Measurements from ENCODE around the gene CHST8. TPM values are rescaled to one million over a fixed set of nuclear protein-coding genes. Genes with fewer than 3 reads are reported as not detected.

Gene CHST8
- total RNA-seq, 1 donor from 2014 or later = not detected

- H3K27ac ChIP-seq (ENCODE audit: low read depth, low read length) = no peak overlapping the region
- H3K9me3 ChIP-seq (ENCODE audit: control insufficient read depth in 3 of 3, low read length in 3 of 3) = no peaks in the 10 kb centered on the region
- peaks cover 36 to 67% (median 46%) of the 10 kb centered on the region in 3 donors for H3K27me3 ChIP-seq (ENCODE audit: control insufficient read depth in 3 of 3, insufficient read depth in 3 of 3, low read length in 3 of 3)
- no peak overlapping the region for H3K4me3 ChIP-seq (ENCODE audit: low read length in 3 of 3)
- peaks cover 5 to 11% (median 7%) of the 10 kb centered on the region in 3 donors for H3K4me1 ChIP-seq (ENCODE audit: control insufficient read depth in 3 of 3, insufficient read depth in 3 of 3, low read length in 3 of 3)
- no peaks in the 10 kb centered on the region for H3K36me3 ChIP-seq (ENCODE audit: control insufficient read depth in 3 of 3, insufficient read depth in 3 of 3, low read length in 3 of 3)
- no peak overlapping the region for H3K9ac ChIP-seq (ENCODE audit: low read depth in 1 of 3, low read length in 3 of 3)
These were observed 5.8 kb downstream of the CHST8 start for GRCh38 chr19:33627526-33627925.

- Histone ChIP-seq H3K9me3 (ENCODE audit: control insufficient read depth in 3 of 3, low read length in 3 of 3) (no peaks in the 10 kb centered on the region), H3K36me3 (ENCODE audit: control insufficient read depth in 3 of 3, insufficient read depth in 3 of 3, low read length in 3 of 3) (no peaks in the 10 kb centered on the region), H3K27me3 (ENCODE audit: control insufficient read depth in 3 of 3, insufficient read depth in 3 of 3, low read length in 3 of 3) (peaks cover 29 to 60% (median 40%) of the 10 kb centered on the region in 3 donors), H3K27ac (ENCODE audit: low read depth, low read length) (no peak overlapping the region), H3K4me1 (ENCODE audit: control insufficient read depth in 3 of 3, insufficient read depth in 3 of 3, low read length in 3 of 3) (peaks cover 0 to 4% (median 0%) of the 10 kb centered on the region in 3 donors), H3K4me3 (ENCODE audit: low read length in 3 of 3) (no peak overlapping the region), H3K9ac (ENCODE audit: low read depth in 1 of 3, low read length in 3 of 3) (no peak overlapping the region)
These were observed 6.4 kb downstream of the CHST8 start for GRCh38 chr19:33627962-33628839.

- no peak overlapping the region for H3K4me3 ChIP-seq (ENCODE audit: low read length in 3 of 3)
- H3K9ac ChIP-seq (ENCODE audit: low read depth in 1 of 3, low read length in 3 of 3) = no peak overlapping the region
- H3K36me3 ChIP-seq (ENCODE audit: control insufficient read depth in 3 of 3, insufficient read depth in 3 of 3, low read length in 3 of 3) = no peaks in the 10 kb centered on the region
- H3K9me3 ChIP-seq (ENCODE audit: control insufficient read depth in 3 of 3, low read length in 3 of 3) = no peaks in the 10 kb centered on the region
- no peak overlapping the region for H3K27ac ChIP-seq (ENCODE audit: low read depth, low read length)
- H3K4me1 ChIP-seq (ENCODE audit: control insufficient read depth in 3 of 3, insufficient read depth in 3 of 3, low read length in 3 of 3) = no peaks in the 10 kb centered on the region
- H3K27me3 ChIP-seq (ENCODE audit: control insufficient read depth in 3 of 3, insufficient read depth in 3 of 3, low read length in 3 of 3) = peaks cover 19 to 51% (median 32%) of the 10 kb centered on the region in 3 donors
These were observed 7.4 kb downstream of the CHST8 start for GRCh38 chr19:33628921-33629825.

- H3K9ac ChIP-seq (ENCODE audit: low read depth in 1 of 3, low read length in 3 of 3) = no peak overlapping the region
- H3K4me1 ChIP-seq (ENCODE audit: control insufficient read depth in 3 of 3, insufficient read depth in 3 of 3, low read length in 3 of 3) = no peaks in the 10 kb centered on the region
- no peaks in the 10 kb centered on the region for H3K36me3 ChIP-seq (ENCODE audit: control insufficient read depth in 3 of 3, insufficient read depth in 3 of 3, low read length in 3 of 3)
- H3K27ac ChIP-seq (ENCODE audit: low read depth, low read length) = no peak overlapping the region
- no peaks in the 10 kb centered on the region for H3K9me3 ChIP-seq (ENCODE audit: control insufficient read depth in 3 of 3, low read length in 3 of 3)
- no peak overlapping the region for H3K4me3 ChIP-seq (ENCODE audit: low read length in 3 of 3)
- peaks cover 12 to 46% (median 28%) of the 10 kb centered on the region in 3 donors for H3K27me3 ChIP-seq (ENCODE audit: control insufficient read depth in 3 of 3, insufficient read depth in 3 of 3, low read length in 3 of 3)
These were observed 8.1 kb downstream of the CHST8 start for GRCh38 chr19:33629826-33630375.

- H3K4me3 ChIP-seq (ENCODE audit: low read length in 3 of 3) = no peak overlapping the region
- H3K36me3 ChIP-seq (ENCODE audit: control insufficient read depth in 3 of 3, insufficient read depth in 3 of 3, low read length in 3 of 3) = no peaks in the 10 kb centered on the region
- no peak overlapping the region for H3K27ac ChIP-seq (ENCODE audit: low read depth, low read length)
- no peaks in the 10 kb centered on the region for H3K4me1 ChIP-seq (ENCODE audit: control insufficient read depth in 3 of 3, insufficient read depth in 3 of 3, low read length in 3 of 3)
- H3K9ac ChIP-seq (ENCODE audit: low read depth in 1 of 3, low read length in 3 of 3) = no peak overlapping the region
- no peaks in the 10 kb centered on the region for H3K9me3 ChIP-seq (ENCODE audit: control insufficient read depth in 3 of 3, low read length in 3 of 3)
- peaks cover 9 to 48% (median 28%) of the 10 kb centered on the region in 3 donors for H3K27me3 ChIP-seq (ENCODE audit: control insufficient read depth in 3 of 3, insufficient read depth in 3 of 3, low read length in 3 of 3)
These were observed 9.3 kb downstream of the CHST8 start for GRCh38 chr19:33630880-33631608.

GRCh38 chr19:33631609-33631973 is 9.8 kb downstream of the CHST8 start:
- H3K9me3 ChIP-seq (ENCODE audit: control insufficient read depth in 3 of 3, low read length in 3 of 3) = peaks cover 0 to 3% (median 0%) of the 10 kb centered on the region in 3 donors
- H3K9ac ChIP-seq (ENCODE audit: low read depth in 1 of 3, low read length in 3 of 3) = no peak overlapping the region
- no peaks in the 10 kb centered on the region for H3K4me1 ChIP-seq (ENCODE audit: control insufficient read depth in 3 of 3, insufficient read depth in 3 of 3, low read length in 3 of 3)
- H3K4me3 ChIP-seq (ENCODE audit: low read length in 3 of 3) = no peak overlapping the region
- peaks cover 4 to 43% (median 30%) of the 10 kb centered on the region in 3 donors for H3K27me3 ChIP-seq (ENCODE audit: control insufficient read depth in 3 of 3, insufficient read depth in 3 of 3, low read length in 3 of 3)
- no peaks in the 10 kb centered on the region for H3K36me3 ChIP-seq (ENCODE audit: control insufficient read depth in 3 of 3, insufficient read depth in 3 of 3, low read length in 3 of 3)
- H3K27ac ChIP-seq (ENCODE audit: low read depth, low read length) = no peak overlapping the region

GRCh38 chr19:33634361-33635091 is 12.8 kb downstream of the CHST8 start:
- Histone ChIP-seq H3K4me3 (ENCODE audit: low read length in 3 of 3) (no peak overlapping the region), H3K9me3 (ENCODE audit: control insufficient read depth in 3 of 3, low read length in 3 of 3) (peaks cover 0 to 3% (median 0%) of the 10 kb centered on the region in 3 donors), H3K9ac (ENCODE audit: low read depth in 1 of 3, low read length in 3 of 3) (no peak overlapping the region), H3K27ac (ENCODE audit: low read depth, low read length) (no peak overlapping the region), H3K4me1 (ENCODE audit: control insufficient read depth in 3 of 3, insufficient read depth in 3 of 3, low read length in 3 of 3) (no peaks in the 10 kb centered on the region), H3K27me3 (ENCODE audit: control insufficient read depth in 3 of 3, insufficient read depth in 3 of 3, low read length in 3 of 3) (peaks cover 11 to 38% (median 28%) of the 10 kb centered on the region in 3 donors), H3K36me3 (ENCODE audit: control insufficient read depth in 3 of 3, insufficient read depth in 3 of 3, low read length in 3 of 3) (no peaks in the 10 kb centered on the region)

GRCh38 chr19:33638167-33639034 is 16.6 kb downstream of the CHST8 start:
- Histone ChIP-seq H3K4me1 (ENCODE audit: control insufficient read depth in 3 of 3, insufficient read depth in 3 of 3, low read length in 3 of 3) (no peaks in the 10 kb centered on the region), H3K27me3 (ENCODE audit: control insufficient read depth in 3 of 3, insufficient read depth in 3 of 3, low read length in 3 of 3) (peaks cover 8 to 29% (median 26%) of the 10 kb centered on the region in 3 donors), H3K36me3 (ENCODE audit: control insufficient read depth in 3 of 3, insufficient read depth in 3 of 3, low read length in 3 of 3) (no peaks in the 10 kb centered on the region), H3K27ac (ENCODE audit: low read depth, low read length) (no peak overlapping the region), H3K9me3 (ENCODE audit: control insufficient read depth in 3 of 3, low read length in 3 of 3) (peaks cover 0 to 3% (median 0%) of the 10 kb centered on the region in 3 donors), H3K9ac (ENCODE audit: low read depth in 1 of 3, low read length in 3 of 3) (no peak overlapping the region), H3K4me3 (ENCODE audit: low read length in 3 of 3) (no peak overlapping the region)

Measured in skeletal muscle tissue (tissue), 4 donors.